Activated naive CD8-positive, alpha-beta T cell (primary cell): ENCODE results near the gene PDGFRA.

Experiments
- H3K27ac Mint-ChIP-seq: one replicate; pipeline ENCODE4 v1.8.0; 2021; ENCODE audit warnings: mixed read lengths
- H3K27me3 Mint-ChIP-seq: one replicate; pipeline ENCODE4 v1.8.0; 2021; ENCODE audit warnings: mixed read lengths
- H3K36me3 Mint-ChIP-seq: one replicate; pipeline ENCODE4 v1.8.0; 2021; ENCODE audit warnings: mixed read lengths
- H3K4me1 Mint-ChIP-seq: one replicate; pipeline ENCODE4 v1.8.0; 2021; ENCODE audit warnings: low read depth, mixed read lengths
- H3K4me3 Mint-ChIP-seq: one replicate; pipeline ENCODE4 v1.8.0; 2021; ENCODE audit warnings: mild to moderate bottlenecking, mixed read lengths
- H3K9me3 Mint-ChIP-seq: one replicate; pipeline ENCODE4 v1.8.0; 2021; ENCODE audit warnings: low read depth, mixed read lengths

PDGFRA gene

GRCh38 chr4:54271464-54271863 lies 42.4 kb downstream of the PDGFRA start:
- H3K36me3 Mint-ChIP-seq = no peaks in the 10 kb centered on the region
- no peaks in the 10 kb centered on the region for H3K9me3 Mint-ChIP-seq
- no peak overlapping the region for H3K4me3 Mint-ChIP-seq
- H3K27ac Mint-ChIP-seq = no peak overlapping the region
- H3K4me1 Mint-ChIP-seq = no peaks in the 10 kb centered on the region
- H3K27me3 Mint-ChIP-seq = peaks cover 16% of the 10 kb centered on the region

GRCh38 chr4:54272051-54272450 lies 43.0 kb downstream of the PDGFRA start:
- H3K27me3 Mint-ChIP-seq = peaks cover 19% of the 10 kb centered on the region
- no peak overlapping the region for H3K27ac Mint-ChIP-seq
- no peaks in the 10 kb centered on the region for H3K36me3 Mint-ChIP-seq
- no peak overlapping the region for H3K4me3 Mint-ChIP-seq
- H3K9me3 Mint-ChIP-seq = no peaks in the 10 kb centered on the region
- no peaks in the 10 kb centered on the region for H3K4me1 Mint-ChIP-seq

GRCh38 chr4:54274264-54274663 lies 45.2 kb downstream of the PDGFRA start:
- Mint-ChIP-seq H3K4me1 (no peaks in the 10 kb centered on the region), H3K9me3 (no peaks in the 10 kb centered on the region), H3K36me3 (no peaks in the 10 kb centered on the region), H3K4me3 (no peak overlapping the region), H3K27me3 (peaks cover 20% of the 10 kb centered on the region), H3K27ac (no peak overlapping the region)

- peaks cover 19% of the 10 kb centered on the region for H3K27me3 Mint-ChIP-seq
- no peak overlapping the region for H3K27ac Mint-ChIP-seq
- H3K36me3 Mint-ChIP-seq = no peaks in the 10 kb centered on the region
- no peaks in the 10 kb centered on the region for H3K4me1 Mint-ChIP-seq
- H3K9me3 Mint-ChIP-seq = no peaks in the 10 kb centered on the region
- H3K4me3 Mint-ChIP-seq = no peak overlapping the region
These were observed 45.9 kb downstream of the PDGFRA start for GRCh38 chr4:54274795-54275665.

- Mint-ChIP-seq H3K36me3 (no peaks in the 10 kb centered on the region), H3K9me3 (no peaks in the 10 kb centered on the region), H3K4me1 (no peaks in the 10 kb centered on the region), H3K4me3 (no peak overlapping the region), H3K27ac (no peak overlapping the region), H3K27me3 (peaks cover 19% of the 10 kb centered on the region)
These were observed 47.7 kb downstream of the PDGFRA start for GRCh38 chr4:54276641-54277430.

- H3K4me1 Mint-ChIP-seq = no peaks in the 10 kb centered on the region
- H3K27ac Mint-ChIP-seq = no peak overlapping the region
- no peak overlapping the region for H3K4me3 Mint-ChIP-seq
- no peaks in the 10 kb centered on the region for H3K36me3 Mint-ChIP-seq
- H3K27me3 Mint-ChIP-seq = peaks cover 13% of the 10 kb centered on the region
- H3K9me3 Mint-ChIP-seq = no peaks in the 10 kb centered on the region
These were observed 48.6 kb downstream of the PDGFRA start for GRCh38 chr4:54277691-54278090.

- H3K27me3 Mint-ChIP-seq = peaks cover 10% of the 10 kb centered on the region
- H3K27ac Mint-ChIP-seq = no peak overlapping the region
- no peak overlapping the region for H3K4me3 Mint-ChIP-seq
- H3K36me3 Mint-ChIP-seq = no peaks in the 10 kb centered on the region
- no peaks in the 10 kb centered on the region for H3K9me3 Mint-ChIP-seq
- H3K4me1 Mint-ChIP-seq = no peaks in the 10 kb centered on the region
These were observed 49.1 kb downstream of the PDGFRA start for GRCh38 chr4:54278216-54278615.

- Mint-ChIP-seq H3K27ac (no peak overlapping the region), H3K4me3 (no peak overlapping the region), H3K27me3 (peaks cover 5% of the 10 kb centered on the region), H3K4me1 (no peaks in the 10 kb centered on the region), H3K36me3 (no peaks in the 10 kb centered on the region), H3K9me3 (peaks cover 10% of the 10 kb centered on the region)
These were observed 52.1 kb downstream of the PDGFRA start for GRCh38 chr4:54281054-54281766.

- Mint-ChIP-seq H3K4me1 (no peaks in the 10 kb centered on the region), H3K27me3 (peaks cover 1% of the 10 kb centered on the region)
These were observed 53.7 kb downstream of the PDGFRA start for GRCh38 chr4:54282837-54283236.

GRCh38 chr4:54289316-54289715 lies 60.2 kb downstream of the PDGFRA start:
- H3K27me3 Mint-ChIP-seq = peaks cover 3% of the 10 kb centered on the region
- no peaks in the 10 kb centered on the region for H3K36me3 Mint-ChIP-seq
- no peak overlapping the region for H3K27ac Mint-ChIP-seq

More at GRCh38 chr4:54282837-54283236, 53.7 kb downstream of the PDGFRA start:
- peaks cover 10% of the 10 kb centered on the region for H3K9me3 Mint-ChIP-seq
- H3K27ac Mint-ChIP-seq = no peak overlapping the region
- no peak overlapping the region for H3K4me3 Mint-ChIP-seq
- H3K36me3 Mint-ChIP-seq = no peaks in the 10 kb centered on the region

GRCh38 chr4:54290980-54291379 lies 61.9 kb downstream of the PDGFRA start:
- Mint-ChIP-seq H3K4me3 (no peak overlapping the region), H3K27ac (no peak overlapping the region), H3K4me1 (no peaks in the 10 kb centered on the region), H3K36me3 (no peaks in the 10 kb centered on the region), H3K27me3 (peaks cover 5% of the 10 kb centered on the region), H3K9me3 (no peaks in the 10 kb centered on the region)

More at GRCh38 chr4:54289316-54289715, 60.2 kb downstream of the PDGFRA start:
- Mint-ChIP-seq H3K9me3 (peaks cover 3% of the 10 kb centered on the region), H3K4me3 (no peak overlapping the region), H3K4me1 (no peaks in the 10 kb centered on the region)

GRCh38 chr4:54296548-54297203 lies 67.6 kb downstream of the PDGFRA start:
- H3K27ac Mint-ChIP-seq = no peak overlapping the region
- H3K27me3 Mint-ChIP-seq = peaks cover 9% of the 10 kb centered on the region
- no peaks in the 10 kb centered on the region for H3K4me1 Mint-ChIP-seq
- no peaks in the 10 kb centered on the region for H3K36me3 Mint-ChIP-seq
- no peak overlapping the region for H3K4me3 Mint-ChIP-seq
- peaks cover 5% of the 10 kb centered on the region for H3K9me3 Mint-ChIP-seq

GRCh38 chr4:54308110-54308509 lies 79.0 kb downstream of the PDGFRA start:
- H3K4me3 Mint-ChIP-seq = no peak overlapping the region
- H3K27me3 Mint-ChIP-seq = peaks cover 10% of the 10 kb centered on the region
- no peaks in the 10 kb centered on the region for H3K36me3 Mint-ChIP-seq
- peaks cover 18% of the 10 kb centered on the region for H3K9me3 Mint-ChIP-seq
- no peaks in the 10 kb centered on the region for H3K4me1 Mint-ChIP-seq
- no peak overlapping the region for H3K27ac Mint-ChIP-seq
